Activated T-helper 1 cell treated with anti-CD3 and anti-CD28 coated beads, Interleukin-12 subunit alpha, Interleukin-12 subunit beta, Interleukin-2, Interleukin-4 antibody, amounts not matched to agents 30 ng/mL and 10 ng/mL and 1 ng/mL, durations not matched to agents 14 hours and 24 hours and 36 hours (primary cell): ENCODE results near the gene KIF25. TPM values are rescaled to one million over a fixed set of nuclear protein-coding genes. Genes with fewer than 3 reads are reported as not detected.

Experiments
- DNase-seq: peaks from one replicate; pipeline ENCODE4 v3.0.0; 2021; ENCODE audit warnings: low spot score
- H3K27ac Mint-ChIP-seq: one replicate; pipeline ENCODE4 v1.8.0; 2021; ENCODE audit warnings: mild to moderate bottlenecking, mixed read lengths
- H3K27me3 Mint-ChIP-seq: one replicate; pipeline ENCODE4 v1.8.0; 2022; ENCODE audit warnings: mild to moderate bottlenecking, moderate library complexity, mixed read lengths; ENCODE audit not compliant: insufficient read depth
- H3K36me3 Mint-ChIP-seq: one replicate; pipeline ENCODE4 v1.8.0; 2021; ENCODE audit warnings: low read depth, mixed read lengths
- H3K4me1 Mint-ChIP-seq: one replicate; pipeline ENCODE4 v1.8.0; 2021; ENCODE audit warnings: low read depth, mixed read lengths
- H3K4me3 Mint-ChIP-seq: one replicate; pipeline ENCODE4 v1.8.0; 2021; ENCODE audit warnings: mild to moderate bottlenecking, moderate library complexity, mixed read lengths
- H3K9me3 Mint-ChIP-seq: one replicate; pipeline ENCODE4 v1.8.0; 2021; ENCODE audit warnings: mixed read lengths
- intact Hi-C: fragments of 100-400 bp; cut with micrococcal nuclease; formaldehyde crosslinking; loops from one replicate; pipeline ENCODE4 v1.15.1; 2024
- total RNA-seq: library from RNA; stranded (reverse); gene quantifications from 2 replicates; pipeline ENCODE4 v1.2.3, GENCODE V29; 2022

Gene KIF25
- total RNA-seq, 1 donor from 2014 or later, result not detected

- no peaks in the 10 kb centered on the region for H3K4me1 Mint-ChIP-seq
These were observed 63.1 kb downstream of the KIF25 start for GRCh38 chr6:168060521-168060931.

GRCh38 chr6:168061269-168062210 lies 64.1 kb downstream of the KIF25 start:
- H3K4me1 Mint-ChIP-seq, result no peaks in the 10 kb centered on the region
- H3K27me3 Mint-ChIP-seq, result no peaks in the 10 kb centered on the region
- H3K27ac Mint-ChIP-seq, result no peak overlapping the region
- no peak for DNase-seq
- H3K36me3 Mint-ChIP-seq, result no peaks in the 10 kb centered on the region
- H3K9me3 Mint-ChIP-seq, result no peaks in the 10 kb centered on the region
- intact Hi-C loops, result no loop called here
- no peak overlapping the region for H3K4me3 Mint-ChIP-seq

More at GRCh38 chr6:168060521-168060931, 63.1 kb downstream of the KIF25 start:
- H3K9me3 Mint-ChIP-seq, result no peaks in the 10 kb centered on the region
- no peak for DNase-seq
- H3K4me3 Mint-ChIP-seq, result no peak overlapping the region
- no peaks in the 10 kb centered on the region for H3K36me3 Mint-ChIP-seq
- H3K27ac Mint-ChIP-seq, result no peak overlapping the region
- H3K27me3 Mint-ChIP-seq, result no peaks in the 10 kb centered on the region
- intact Hi-C loops, result no loop called here

GRCh38 chr6:168062346-168063289 lies 65.1 kb downstream of the KIF25 start:
- no peaks in the 10 kb centered on the region for H3K36me3 Mint-ChIP-seq
- intact Hi-C loops, result no loop called here
- DNase-seq, result no peak
- no peak overlapping the region for H3K27ac Mint-ChIP-seq
- no peaks in the 10 kb centered on the region for H3K4me1 Mint-ChIP-seq
- no peak overlapping the region for H3K4me3 Mint-ChIP-seq
- H3K27me3 Mint-ChIP-seq, result no peaks in the 10 kb centered on the region
- no peaks in the 10 kb centered on the region for H3K9me3 Mint-ChIP-seq

DNA sequence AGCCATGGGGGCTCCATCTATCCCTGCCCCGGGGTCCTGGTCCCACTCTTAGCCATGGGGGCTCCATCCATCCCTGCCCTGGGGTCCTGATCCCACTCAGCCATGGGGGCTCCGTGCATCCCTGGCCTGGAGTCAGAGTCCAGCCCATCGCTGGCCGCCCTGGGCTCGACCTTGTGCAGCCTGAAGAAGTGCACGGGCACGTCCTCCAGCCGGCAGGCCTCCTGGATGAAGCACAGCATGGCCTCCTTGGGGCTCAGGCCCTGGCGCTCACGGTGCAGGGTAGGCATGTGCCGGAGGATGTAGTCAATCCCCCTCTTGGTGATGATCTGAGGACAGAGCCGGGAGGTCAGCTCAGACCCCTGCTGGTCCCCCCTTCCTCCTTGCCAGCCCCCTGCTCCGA lies 66.0 kb downstream of the KIF25 start:
- Mint-ChIP-seq H3K4me3 (no peak overlapping the region), H3K27ac (no peak overlapping the region), H3K27me3 (no peaks in the 10 kb centered on the region), H3K36me3 (no peaks in the 10 kb centered on the region), H3K9me3 (no peaks in the 10 kb centered on the region), H3K4me1 (no peaks in the 10 kb centered on the region)
- DNase-seq, result no peak
- intact Hi-C loops, result no loop called here

GRCh38 chr6:168064226-168064807 lies 66.8 kb downstream of the KIF25 start:
- Mint-ChIP-seq H3K36me3 (no peaks in the 10 kb centered on the region), H3K27me3 (no peaks in the 10 kb centered on the region), H3K4me3 (no peak overlapping the region), H3K4me1 (no peaks in the 10 kb centered on the region), H3K9me3 (no peaks in the 10 kb centered on the region), H3K27ac (no peak overlapping the region)
- intact Hi-C loops, result no loop called here
- no peak for DNase-seq

DNA sequence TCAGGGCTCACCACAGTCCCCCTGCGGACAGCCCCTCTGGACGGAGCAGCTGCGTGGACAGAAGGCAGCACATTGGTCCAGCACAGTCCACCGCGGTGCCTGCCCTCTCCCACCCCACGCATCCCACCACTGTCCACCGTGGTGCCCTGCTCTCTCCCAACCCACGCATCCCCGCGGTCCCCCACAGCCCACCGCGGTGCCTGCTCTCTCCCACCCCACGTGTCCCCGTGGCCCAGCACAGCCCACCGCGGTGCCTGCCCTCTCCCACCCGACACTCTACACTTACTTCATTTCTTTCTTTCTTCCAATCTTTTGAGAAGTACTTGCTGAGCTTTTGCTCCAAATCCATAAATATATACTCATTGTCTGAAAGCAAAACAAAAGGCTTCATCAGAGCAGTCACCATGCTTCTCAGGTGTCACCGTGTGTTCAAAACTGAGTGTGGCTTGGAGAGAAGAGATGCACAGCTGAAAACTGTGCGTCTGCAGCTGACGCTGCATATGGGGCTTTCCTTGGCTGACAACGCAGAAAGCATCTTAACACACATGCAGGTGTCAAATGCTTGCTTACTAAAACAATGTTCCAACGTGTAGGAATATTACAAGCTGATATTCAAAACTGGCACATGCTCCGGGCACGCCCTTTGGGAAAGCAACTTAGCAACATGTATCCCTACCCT lies 69.7 kb downstream of the KIF25 start:
- no peak for DNase-seq
- Mint-ChIP-seq H3K4me1 (no peaks in the 10 kb centered on the region), H3K27me3 (no peaks in the 10 kb centered on the region), H3K4me3 (no peak overlapping the region), H3K36me3 (no peaks in the 10 kb centered on the region), H3K9me3 (no peaks in the 10 kb centered on the region), H3K27ac (no peak overlapping the region)
- intact Hi-C loops, result no loop called here

GRCh38 chr6:168070804-168071203 lies 73.3 kb downstream of the KIF25 start:
- H3K4me3 Mint-ChIP-seq, result no peak overlapping the region
- DNase-seq, result no peak
- no peaks in the 10 kb centered on the region for H3K27me3 Mint-ChIP-seq
- no peak overlapping the region for H3K27ac Mint-ChIP-seq
- H3K36me3 Mint-ChIP-seq, result no peaks in the 10 kb centered on the region
- no peaks in the 10 kb centered on the region for H3K9me3 Mint-ChIP-seq
- H3K4me1 Mint-ChIP-seq, result no peaks in the 10 kb centered on the region
- intact Hi-C loops, result no loop called here

DNA sequence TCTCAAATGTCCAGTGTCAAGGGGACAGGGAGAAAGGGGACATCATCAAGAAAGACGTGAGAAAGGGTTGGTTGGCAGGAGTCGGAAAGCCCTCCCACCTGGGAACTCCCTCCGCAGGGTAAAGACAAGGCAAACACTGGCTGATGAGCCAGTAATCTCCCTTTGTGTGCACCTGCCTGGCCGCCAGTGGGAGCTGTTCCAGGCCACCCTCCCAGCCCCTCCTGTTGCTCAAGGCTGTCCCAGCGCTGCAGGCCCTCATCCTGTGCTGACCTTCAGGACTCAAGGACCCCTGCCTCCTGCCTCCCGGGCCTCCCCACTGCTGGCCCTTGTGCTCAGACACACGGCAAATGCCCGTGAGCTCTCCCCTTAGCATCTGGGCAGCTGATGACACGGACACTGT lies 74.1 kb downstream of the KIF25 start:
- Mint-ChIP-seq H3K27ac (no peak overlapping the region), H3K27me3 (no peaks in the 10 kb centered on the region), H3K9me3 (no peaks in the 10 kb centered on the region), H3K36me3 (no peaks in the 10 kb centered on the region), H3K4me3 (no peak overlapping the region), H3K4me1 (no peaks in the 10 kb centered on the region)
- no peak for DNase-seq
- intact Hi-C loops, result no loop called here

GRCh38 chr6:168072261-168072660 lies 74.8 kb downstream of the KIF25 start:
- DNase-seq, result no peak
- no peaks in the 10 kb centered on the region for H3K36me3 Mint-ChIP-seq
- H3K4me1 Mint-ChIP-seq, result no peaks in the 10 kb centered on the region
- no peaks in the 10 kb centered on the region for H3K27me3 Mint-ChIP-seq
- intact Hi-C loops, result no loop called here
- H3K4me3 Mint-ChIP-seq, result no peak overlapping the region
- H3K27ac Mint-ChIP-seq, result no peak overlapping the region
- no peaks in the 10 kb centered on the region for H3K9me3 Mint-ChIP-seq

DNA sequence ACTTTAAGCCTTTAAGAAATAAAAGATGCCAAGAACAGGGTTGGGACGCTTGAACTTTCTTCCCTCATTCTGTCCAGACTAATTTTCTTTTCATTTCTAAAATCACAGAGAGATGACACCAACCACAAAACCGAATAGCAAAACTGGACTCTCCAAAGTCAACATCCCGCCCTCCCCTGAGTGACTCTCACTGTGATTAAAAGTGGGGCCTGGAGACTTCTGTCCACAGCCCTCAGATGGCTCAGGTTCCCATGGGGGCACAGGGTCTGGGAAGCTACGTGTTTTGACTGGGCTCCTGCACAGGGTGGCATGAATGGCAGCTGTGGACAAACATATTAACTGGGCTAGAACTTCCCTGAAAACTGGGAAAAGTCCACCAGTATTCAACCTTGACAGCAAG lies 75.3 kb downstream of the KIF25 start:
- DNase-seq, result no peak
- H3K27ac Mint-ChIP-seq, result no peak overlapping the region
- intact Hi-C loops, result no loop called here
- no peaks in the 10 kb centered on the region for H3K9me3 Mint-ChIP-seq
- no peaks in the 10 kb centered on the region for H3K27me3 Mint-ChIP-seq
- H3K4me1 Mint-ChIP-seq, result no peaks in the 10 kb centered on the region
- no peak overlapping the region for H3K4me3 Mint-ChIP-seq
- no peaks in the 10 kb centered on the region for H3K36me3 Mint-ChIP-seq

- no peak for DNase-seq
- Mint-ChIP-seq H3K4me3 (no peak overlapping the region), H3K36me3 (no peaks in the 10 kb centered on the region), H3K4me1 (no peaks in the 10 kb centered on the region), H3K9me3 (no peaks in the 10 kb centered on the region), H3K27ac (no peak overlapping the region), H3K27me3 (no peaks in the 10 kb centered on the region)
- intact Hi-C loops, result no loop called here
These were observed 76.7 kb downstream of the KIF25 start for GRCh38 chr6:168073937-168074730.

- no peaks in the 10 kb centered on the region for H3K9me3 Mint-ChIP-seq
These were observed 77.7 kb downstream of the KIF25 start for GRCh38 chr6:168075216-168075615.

More at GRCh38 chr6:168075216-168075615, 77.7 kb downstream of the KIF25 start:
- H3K4me3 Mint-ChIP-seq, result no peak overlapping the region
- no peaks in the 10 kb centered on the region for H3K36me3 Mint-ChIP-seq
- no peaks in the 10 kb centered on the region for H3K27me3 Mint-ChIP-seq
- H3K4me1 Mint-ChIP-seq, result no peaks in the 10 kb centered on the region
- intact Hi-C loops, result no loop called here
- H3K27ac Mint-ChIP-seq, result no peak overlapping the region
- no peak for DNase-seq
